ENCODE measurements around the gene YTHDF1.
"Not testable (repeated sequence)": the region's sequence is repeated elsewhere in the genome, so short reads cannot be mapped to it uniquely, and the experiment has no call there.

Gene YTHDF1

GRCh38 chr20:63225082-63225454, 9.1 kb upstream of the YTHDF1 start:
- no peak for DNase-seq

- peak; percentile 60 for DNase-seq
Measured at GRCh38 chr20:63224412-63225081, 8.6 kb upstream of the YTHDF1 start.

- no peak for DNase-seq
Measured at GRCh38 chr20:63223826-63224207, 7.9 kb upstream of the YTHDF1 start.

- peak; percentile 62 for DNase-seq
Measured at GRCh38 chr20:63223121-63223825, 7.3 kb upstream of the YTHDF1 start.

- no peak for DNase-seq
Measured at GRCh38 chr20:63222541-63222940, 6.6 kb upstream of the YTHDF1 start.

- not testable (repeated sequence) for DNase-seq
Measured at GRCh38 chr20:63221400-63222053, 5.6 kb upstream of the YTHDF1 start.

- DNase-seq, result no peak
Measured at GRCh38 chr20:63220696-63221399, 4.9 kb upstream of the YTHDF1 start.

GRCh38 chr20:63219866-63220521, 4.1 kb upstream of the YTHDF1 start:
- no peak for DNase-seq

GRCh38 chr20:63219447-63219821, 3.5 kb upstream of the YTHDF1 start:
- no peak for DNase-seq

- DNase-seq, result no peak
Measured at GRCh38 chr20:63218701-63219446, 2.9 kb upstream of the YTHDF1 start.

- no peak for DNase-seq
Measured at GRCh38 chr20:63217706-63218105, 1.8 kb upstream of the YTHDF1 start.

- no peak for DNase-seq
Measured at GRCh38 chr20:63216849-63217471, 1.0 kb upstream of the YTHDF1 start.

- DNase-seq, result peak; percentile 69
Measured at GRCh38 chr20:63215101-63216040, 560 bp downstream of the YTHDF1 start.

- DNase-seq, result no peak
Measured at GRCh38 chr20:63214514-63214913, 1.4 kb downstream of the YTHDF1 start.

GRCh38 chr20:63212792-63213191, 3.1 kb downstream of the YTHDF1 start:
- DNase-seq, result no peak

- no peak for DNase-seq
Measured at GRCh38 chr20:63212393-63212730, 3.6 kb downstream of the YTHDF1 start.

- no peak for DNase-seq
Measured at GRCh38 chr20:63210011-63210605, 5.8 kb downstream of the YTHDF1 start.

- no peak for DNase-seq
Measured at GRCh38 chr20:63208346-63208909, 7.5 kb downstream of the YTHDF1 start.

GRCh38 chr20:63206878-63207277, 9.1 kb downstream of the YTHDF1 start:
- DNase-seq, result no peak

GRCh38 chr20:63205896-63206295, 10.0 kb downstream of the YTHDF1 start:
- no peak for DNase-seq

Measured in OCI-M1 (cell line).